Tibial nerve (tissue), 4 donors: Measurements from ENCODE around the gene SPI1. TPM values are rescaled to one million over a fixed set of nuclear protein-coding genes. Genes with fewer than 3 reads are reported as not detected.

Experiments
- DNase-seq, 2 donors: peaks; one replicate each; pipeline ENCODE4 v3.0.0-alpha.2; 2019; ENCODE audit warnings: low spot score in 2 of 2
- H3K27ac ChIP-seq, 4 donors: fragments of 200-600 bp; sonication (generic) in 3 of 4; one replicate each; pipeline ENCODE4 v1.5.1; 2017 to 2019; ENCODE audit warnings: mild to moderate bottlenecking in 1 of 4
- H3K27me3 ChIP-seq, 2 donors: fragments of 200-600 bp; sonication (generic) in 1 of 2; one replicate each; pipeline versions ENCODE4 v1.5.1 to v1.6.0; 2017 to 2019
- H3K36me3 ChIP-seq, 3 donors: fragments of 200-600 bp; sonication (generic); one replicate each; pipeline ENCODE4 v1.5.1; 2018 to 2019
- H3K4me1 ChIP-seq, 4 donors: fragments of 200-600 bp; sonication (generic) in 3 of 4; one replicate each; pipeline ENCODE4 v1.5.1; 2017 to 2019
- H3K4me3 ChIP-seq, 4 donors: fragments of 200-600 bp; sonication (generic) in 3 of 4; one replicate each; pipeline ENCODE4 v1.5.1; 2017 to 2019; ENCODE audit warnings: mild to moderate bottlenecking in 1 of 4, moderate library complexity in 1 of 4
- H3K9me3 ChIP-seq, 4 donors: fragments of 200-600 bp; sonication (generic) in 3 of 4; one replicate each; pipeline ENCODE4 v1.5.1; 2017 to 2019
- EP300 ChIP-seq, 2 donors: sonication (generic); formaldehyde crosslinking; IDR thresholded peaks; one replicate each; pipeline ENCODE4 v1.6.1; 2017; ENCODE audit warnings: antibody characterized with exemption in 2 of 2, mild to moderate bottlenecking in 1 of 2
- POLR2A ChIP-seq, 2 donors: fragments of 450-650 bp; IDR thresholded peaks; one replicate each; pipeline ENCODE4 v1.6.1; 2017; ENCODE audit warnings: antibody characterized with exemption in 2 of 2, mild to moderate bottlenecking in 2 of 2, moderate library complexity in 2 of 2
- WGBS, 2 donors: methylation state at CpG; one replicate each; pipeline ENCODE4 v1.1.5; 2018; 5-methylcytosine and 5-hydroxymethylcytosine counted together
- total RNA-seq, 4 donors: library from RNA; depleted of rRNA; stranded (reverse); fragments of >200 nt; gene quantifications; one replicate each; pipeline ENCODE4 v1.1.0, GENCODE V29; 2016
- TF ChIP-seq, protein P1 (sequence below), 5 experiments: fragments of 200-600 bp in 3 of 5; fragments of 450-650 bp in 2 of 5; sonication (generic) in 3 of 5; IDR thresholded peaks; one replicate each; pipeline ENCODE4 v1.5.1; 2016 to 2019; ENCODE audit warnings: antibody characterized with exemption in 5 of 5, mild to moderate bottlenecking in 3 of 5, moderate library complexity in 2 of 5

The SPI1 gene
- total RNA-seq, 4 donors from 2014 or later: 18.8 to 73.5 (median 25.2) TPM

GRCh38 chr11:47376525-47377371 is 1.6 kb downstream of the SPI1 start:
- no peaks in the 10 kb centered on the region for H3K27me3 ChIP-seq
- peak overlapping the region; percentile 1 to 49 (median 26) for H3K4me3 ChIP-seq
- TF ChIP-seq, protein P1, sequence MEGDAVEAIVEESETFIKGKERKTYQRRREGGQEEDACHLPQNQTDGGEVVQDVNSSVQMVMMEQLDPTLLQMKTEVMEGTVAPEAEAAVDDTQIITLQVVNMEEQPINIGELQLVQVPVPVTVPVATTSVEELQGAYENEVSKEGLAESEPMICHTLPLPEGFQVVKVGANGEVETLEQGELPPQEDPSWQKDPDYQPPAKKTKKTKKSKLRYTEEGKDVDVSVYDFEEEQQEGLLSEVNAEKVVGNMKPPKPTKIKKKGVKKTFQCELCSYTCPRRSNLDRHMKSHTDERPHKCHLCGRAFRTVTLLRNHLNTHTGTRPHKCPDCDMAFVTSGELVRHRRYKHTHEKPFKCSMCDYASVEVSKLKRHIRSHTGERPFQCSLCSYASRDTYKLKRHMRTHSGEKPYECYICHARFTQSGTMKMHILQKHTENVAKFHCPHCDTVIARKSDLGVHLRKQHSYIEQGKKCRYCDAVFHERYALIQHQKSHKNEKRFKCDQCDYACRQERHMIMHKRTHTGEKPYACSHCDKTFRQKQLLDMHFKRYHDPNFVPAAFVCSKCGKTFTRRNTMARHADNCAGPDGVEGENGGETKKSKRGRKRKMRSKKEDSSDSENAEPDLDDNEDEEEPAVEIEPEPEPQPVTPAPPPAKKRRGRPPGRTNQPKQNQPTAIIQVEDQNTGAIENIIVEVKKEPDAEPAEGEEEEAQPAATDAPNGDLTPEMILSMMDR (IDR thresholded peaks at IDR 0.05): no peak
- peak in 1 of 2 donors; percentile 9 for TF ChIP-seq EP300 (IDR thresholded peaks at IDR 0.05)
- no peaks in the 10 kb centered on the region for H3K4me1 ChIP-seq
- H3K9me3 ChIP-seq: no peaks in the 10 kb centered on the region
- no peaks in the 10 kb centered on the region for H3K36me3 ChIP-seq
- DNase-seq: peak in 1 of 2 donors; percentile 40
- peak overlapping the region in 3 of 4 donors; percentile 73 to 85 (median 81) for H3K27ac ChIP-seq
- 48 to 69% methylated on average over 14 of the region's 14 CpGs for WGBS, 2 donors

GRCh38 chr11:47376107-47376524 is 2.2 kb downstream of the SPI1 start:
- no peaks in the 10 kb centered on the region for H3K27me3 ChIP-seq
- no peaks in the 10 kb centered on the region for H3K36me3 ChIP-seq
- H3K9me3 ChIP-seq: no peaks in the 10 kb centered on the region
- no peak for DNase-seq
- 70 to 77% methylated on average over 8 of the region's 8 CpGs for WGBS, 2 donors
- no peaks in the 10 kb centered on the region for H3K4me1 ChIP-seq
- peak overlapping the region in 1 of 4 donors; percentile 11 for H3K27ac ChIP-seq
- H3K4me3 ChIP-seq: peak overlapping the region in 2 of 4 donors; percentile 1 to 49
- TF ChIP-seq, protein P1 (IDR thresholded peaks at IDR 0.05): no peak
- no peak for TF ChIP-seq EP300 (IDR thresholded peaks at IDR 0.05)
- no peak for TF ChIP-seq POLR2A (IDR thresholded peaks at IDR 0.05)

GRCh38 chr11:47375546-47376085 is 2.7 kb downstream of the SPI1 start:
- Histone ChIP-seq H3K36me3 (no peaks in the 10 kb centered on the region), H3K9me3 (no peaks in the 10 kb centered on the region), H3K27ac (no peak overlapping the region), H3K4me3 (peak overlapping the region in 1 of 4 donors; percentile 49), H3K27me3 (no peaks in the 10 kb centered on the region), H3K4me1 (no peaks in the 10 kb centered on the region)
- 81 to 82% methylated on average over 13 of the region's 13 CpGs for WGBS, 2 donors
- no peak for DNase-seq
- TF ChIP-seq EP300 (IDR thresholded peaks at IDR 0.05): no peak
- TF ChIP-seq, protein P1 (IDR thresholded peaks at IDR 0.05): no peak
- TF ChIP-seq POLR2A (IDR thresholded peaks at IDR 0.05): no peak

- no peaks in the 10 kb centered on the region for H3K27me3 ChIP-seq
These were observed 3.3 kb downstream of the SPI1 start for GRCh38 chr11:47375020-47375419.

More at GRCh38 chr11:47375020-47375419, 3.3 kb downstream of the SPI1 start:
- Histone ChIP-seq H3K36me3 (no peaks in the 10 kb centered on the region), H3K27ac (no peak overlapping the region), H3K4me3 (peak overlapping the region in 1 of 4 donors; percentile 49), H3K4me1 (no peaks in the 10 kb centered on the region), H3K9me3 (no peaks in the 10 kb centered on the region)
- no peak for DNase-seq
- 65 to 82% methylated on average over 8 of the region's 8 CpGs for WGBS, 2 donors
- TF ChIP-seq POLR2A (IDR thresholded peaks at IDR 0.05): no peak
- TF ChIP-seq, protein P1 (IDR thresholded peaks at IDR 0.05): no peak
- no peak for TF ChIP-seq EP300 (IDR thresholded peaks at IDR 0.05)
